Measurements from ENCODE around the gene LMTK3. TPM values are rescaled to one million over a fixed set of nuclear protein-coding genes. Genes with fewer than 3 reads are reported as not detected.
A peak's percentile ranks its signal among the peaks of the same experiment; 100 is the strongest.

LMTK3 gene
- total and polyA plus RNA-seq, 9 of the 15 experiments (the other 6 are each of a cell fraction or from before 2014, with no cell fraction given) = 0.35 to 12.3 (median 2.0) TPM; not detected in 2

- TF ChIP-seq STAT6 (CRISPR knock-in tag; IDR thresholded peaks at IDR 0.05) = peak; percentile 91; the same call in 1 of the 2 replicates
- peak; percentile 100 for TF ChIP-seq ARID4B (CRISPR knock-in tag; IDR thresholded peaks at IDR 0.05)
- peak in 1 of 2 experiments; percentile 57; a peak in 1 of 4 replicates for TF ChIP-seq CSDE1 (IDR thresholded peaks at IDR 0.05)
- TF ChIP-seq ZNF57 (CRISPR knock-in tag; IDR thresholded peaks at IDR 0.05) = no peak
- TF ChIP-seq RBM39 (optimal IDR thresholded peaks at IDR 0.05; ENCODE audit: low read depth, low read length) = peak; percentile 39
- no peak for TF ChIP-seq PHF21A (IDR thresholded peaks at IDR 0.05; ENCODE audit: borderline replicate concordance, low read depth)
- no peak for TF ChIP-seq SRSF9 (IDR thresholded peaks at IDR 0.05; ENCODE audit: borderline replicate concordance, low read depth, low read length)
- no peak for TF ChIP-seq ZNF699 (CRISPR knock-in tag; IDR thresholded peaks at IDR 0.05; ENCODE audit: insufficient replicate concordance)
- no peak for TF ChIP-seq ZNF146 (CRISPR knock-in tag; IDR thresholded peaks at IDR 0.05; ENCODE audit: unreplicated experiment)
- TF ChIP-seq ZNF408 (CRISPR knock-in tag; IDR thresholded peaks at IDR 0.05; ENCODE audit: low read depth) = no peak
- TF ChIP-seq ZBTB5 (IDR thresholded peaks at IDR 0.05) = no peak
- TF ChIP-seq RBM15 (IDR thresholded peaks at IDR 0.05; ENCODE audit: insufficient read depth, low read length) = no peak
- no peak for TF ChIP-seq MYNN (IDR thresholded peaks at IDR 0.05)
- TF ChIP-seq MYNN (CRISPR knock-in tag; IDR thresholded peaks at IDR 0.05) = no peak
- TF ChIP-seq CAMTA2 (CRISPR knock-in tag; conservative IDR thresholded peaks at IDR 0.05) = no peak
- peak; percentile 77 for TF ChIP-seq POLR2B (IDR thresholded peaks at IDR 0.05; ENCODE audit: low read depth, partially characterized antibody)
- TF ChIP-seq POLR3G (IDR thresholded peaks at IDR 0.05; ENCODE audit: extremely low read depth, insufficient read length, insufficient replicate concordance) = no peak
- TF ChIP-seq ZC3H4 (CRISPR knock-in tag; IDR thresholded peaks at IDR 0.05; ENCODE audit: borderline replicate concordance) = no peak
- no peak for TF ChIP-seq CBX8 (IDR thresholded peaks at IDR 0.05; ENCODE audit: borderline replicate concordance, extremely low read depth, low read depth, low read length, poor library complexity, severe bottlenecking)
These were observed 65.8 kb downstream of the LMTK3 start, which contains the start of gene GRWD1 (continued) for GRCh38 chr19:48445606-48446481.
